AG04450 (cell line): Measurements from ENCODE around the gene SLAMF9. TPM values are rescaled to one million over a fixed set of nuclear protein-coding genes. Genes with fewer than 3 reads are reported as not detected.

ENCODE experiments used
- CTCF ChIA-PET: fragments of 300-600, 350-600 bp; formaldehyde crosslinking; extraction: SDS; loops from one replicate; lab custom pipeline; 2022; ENCODE audit warnings: antibody characterized with exemption, inconsistent platforms; lab: Charles Lee
- POLR2A ChIA-PET: fragments of 350-600 bp; formaldehyde crosslinking; extraction: SDS; loops from one replicate; lab custom pipeline; 2021; ENCODE audit warnings: antibody characterized with exemption, inconsistent platforms; lab: Yijun Ruan, JAX
- DNase-seq: peaks from one replicate; pipeline ENCODE4 v3.0.0-alpha.2; 2011; ENCODE audit warnings: low read depth, low spot score
- H3K27ac ChIP-seq: one replicate; pipeline ENCODE4 v1.5.1; 2012; ENCODE audit warnings: low read depth, low read length, control low read depth
- H3K27me3 ChIP-seq: one replicate; pipeline ENCODE4 v1.6.0; 2012; ENCODE audit warnings: low read length; ENCODE audit not compliant: control insufficient read depth, insufficient read depth
- H3K4me3 ChIP-seq: 2 replicates; pipeline ENCODE4 v1.5.1; 2011; ENCODE audit warnings: mild to moderate bottlenecking, low read depth, low read length, control low read depth
- H3K9me3 ChIP-seq: 2 replicates; pipeline ENCODE4 v1.5.1; 2012; ENCODE audit warnings: low read length; ENCODE audit not compliant: control insufficient read depth, insufficient read depth
- polyA plus RNA-seq: library from polyadenylated mRNA; depleted of rRNA; stranded (reverse); fragments of >200 nt; gene quantifications from 2 replicates; pipeline ENCODE4 v1.2.3, GENCODE V29; 2011
- TF ChIP-seq, protein P1 (sequence below): IDR thresholded peaks from 2 replicates; pipeline ENCODE4 v1.5.1; 2011; ENCODE audit warnings: low read depth, low read length, control low read depth, inconsistent platforms

The SLAMF9 gene
- polyA plus RNA-seq, 1 experiment = not detected

DNA sequence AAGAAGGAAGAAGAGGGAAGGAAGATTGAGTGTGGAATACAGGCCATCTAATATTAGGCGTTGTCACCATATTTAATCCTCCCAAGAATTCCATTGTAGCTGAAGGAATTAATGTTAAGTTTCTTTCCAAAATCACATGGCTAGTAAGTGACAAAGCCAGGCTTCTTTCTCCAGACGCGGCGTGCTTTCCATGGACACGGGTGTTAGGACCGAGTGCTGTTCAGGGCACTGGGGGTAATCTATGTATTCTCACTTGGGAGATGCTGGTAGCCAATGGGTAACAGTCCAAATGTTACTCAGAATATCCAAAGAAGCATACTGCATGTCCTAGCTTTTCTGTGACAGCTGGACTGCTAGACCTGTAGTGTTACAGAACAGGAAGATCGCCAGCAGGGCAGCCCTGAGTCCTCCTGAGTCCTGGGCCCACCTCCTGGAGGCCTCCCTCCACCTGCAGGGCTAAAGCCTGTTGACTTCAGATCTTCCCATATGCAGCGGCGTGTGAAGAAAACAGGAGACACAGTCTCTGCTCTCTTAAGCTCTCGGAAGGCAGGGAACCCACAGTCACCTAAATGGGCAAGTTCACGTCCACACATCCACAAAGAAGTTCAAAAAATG lies 13.9 kb downstream of the SLAMF9 start:
- H3K27me3 ChIP-seq = peaks cover 43% of the 10 kb centered on the region
- no peaks in the 10 kb centered on the region for H3K9me3 ChIP-seq
- no peak overlapping the region for H3K27ac ChIP-seq
- no peak overlapping the region for H3K4me3 ChIP-seq
- POLR2A ChIA-PET = no interaction called here
- CTCF ChIA-PET = interaction anchor here (1.0 to 13.3 kb wide), 4 partner anchors 21 to 76 kb away, joined by 3 to 380 read pairs (median 4); no protein-coding TSS in a partner anchor
- TF ChIP-seq, protein P1, sequence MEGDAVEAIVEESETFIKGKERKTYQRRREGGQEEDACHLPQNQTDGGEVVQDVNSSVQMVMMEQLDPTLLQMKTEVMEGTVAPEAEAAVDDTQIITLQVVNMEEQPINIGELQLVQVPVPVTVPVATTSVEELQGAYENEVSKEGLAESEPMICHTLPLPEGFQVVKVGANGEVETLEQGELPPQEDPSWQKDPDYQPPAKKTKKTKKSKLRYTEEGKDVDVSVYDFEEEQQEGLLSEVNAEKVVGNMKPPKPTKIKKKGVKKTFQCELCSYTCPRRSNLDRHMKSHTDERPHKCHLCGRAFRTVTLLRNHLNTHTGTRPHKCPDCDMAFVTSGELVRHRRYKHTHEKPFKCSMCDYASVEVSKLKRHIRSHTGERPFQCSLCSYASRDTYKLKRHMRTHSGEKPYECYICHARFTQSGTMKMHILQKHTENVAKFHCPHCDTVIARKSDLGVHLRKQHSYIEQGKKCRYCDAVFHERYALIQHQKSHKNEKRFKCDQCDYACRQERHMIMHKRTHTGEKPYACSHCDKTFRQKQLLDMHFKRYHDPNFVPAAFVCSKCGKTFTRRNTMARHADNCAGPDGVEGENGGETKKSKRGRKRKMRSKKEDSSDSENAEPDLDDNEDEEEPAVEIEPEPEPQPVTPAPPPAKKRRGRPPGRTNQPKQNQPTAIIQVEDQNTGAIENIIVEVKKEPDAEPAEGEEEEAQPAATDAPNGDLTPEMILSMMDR = no peak
- DNase-seq = no peak

DNA sequence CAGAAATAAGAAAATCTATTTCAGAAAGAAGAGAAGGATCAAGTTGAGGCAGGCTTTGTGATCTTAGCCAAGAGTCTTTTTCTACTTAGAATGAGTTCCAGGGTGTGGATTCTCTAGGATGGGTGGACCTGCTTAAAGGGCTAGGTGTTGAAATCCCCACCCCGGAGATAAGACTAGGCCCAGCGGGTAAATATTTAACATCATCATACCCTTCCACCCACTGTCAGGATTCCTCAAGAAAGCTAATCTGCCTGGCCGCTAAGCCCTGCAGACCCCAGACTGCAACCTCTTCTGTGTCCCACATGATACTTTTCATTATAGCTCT lies 14.4 kb downstream of the SLAMF9 start:
- no peak for DNase-seq
- ChIA-PET POLR2A (no interaction called here), CTCF (interaction anchor here (1.1 to 13.3 kb wide), 4 partner anchors 16 to 67 kb away, joined by 3 to 380 read pairs (median 4); no protein-coding TSS in a partner anchor)
- TF ChIP-seq, protein P1 = no peak
- no peak overlapping the region for H3K4me3 ChIP-seq
- no peaks in the 10 kb centered on the region for H3K9me3 ChIP-seq
- no peak overlapping the region for H3K27ac ChIP-seq
- H3K27me3 ChIP-seq = peaks cover 42% of the 10 kb centered on the region

DNA sequence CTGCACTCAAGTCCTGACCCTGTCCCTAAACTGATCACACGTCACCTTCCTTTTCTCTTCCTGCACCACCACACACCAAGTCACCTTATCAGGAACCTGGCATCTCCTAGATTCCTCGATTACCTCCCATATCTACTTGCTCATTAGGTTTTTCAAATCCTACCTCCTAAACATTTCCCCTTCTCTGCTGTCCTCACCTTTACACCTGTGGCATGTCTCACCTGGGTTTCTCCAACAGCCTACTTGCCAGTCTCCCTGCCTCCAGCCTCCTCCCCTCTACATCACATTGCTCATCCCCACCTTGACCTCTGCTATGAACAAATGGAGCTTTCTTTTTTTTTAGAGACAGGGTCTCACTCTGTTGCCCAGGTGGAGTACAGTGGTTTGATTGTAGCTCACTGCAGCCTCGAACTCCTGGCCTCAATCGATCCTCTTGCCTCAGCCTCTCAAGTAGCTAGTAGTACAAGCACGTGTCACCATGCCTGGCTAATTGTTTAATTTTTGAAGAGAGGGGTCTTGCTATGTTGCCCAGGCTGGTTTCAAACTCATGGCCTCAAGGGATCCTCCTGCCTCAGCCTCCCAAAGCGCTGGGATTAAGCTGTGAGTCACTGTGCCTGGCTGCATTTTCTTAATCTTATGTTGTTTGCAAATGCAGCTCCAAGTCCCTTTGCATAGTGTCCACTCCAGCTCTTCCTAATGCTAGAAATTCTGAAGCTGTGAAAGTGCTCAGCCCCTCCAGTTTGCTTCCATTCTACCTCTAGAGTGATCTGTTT lies 14.9 kb downstream of the SLAMF9 start:
- H3K4me3 ChIP-seq = no peak overlapping the region
- DNase-seq = no peak
- no peaks in the 10 kb centered on the region for H3K9me3 ChIP-seq
- CTCF ChIA-PET = interaction anchor here (1.1 to 13.3 kb wide), 5 partner anchors 14 to 67 kb away, joined by 3 to 380 read pairs (median 4); no protein-coding TSS in a partner anchor
- POLR2A ChIA-PET = no interaction called here
- H3K27me3 ChIP-seq = peaks cover 39% of the 10 kb centered on the region
- TF ChIP-seq, protein P1 = no peak
- H3K27ac ChIP-seq = no peak overlapping the region

DNA sequence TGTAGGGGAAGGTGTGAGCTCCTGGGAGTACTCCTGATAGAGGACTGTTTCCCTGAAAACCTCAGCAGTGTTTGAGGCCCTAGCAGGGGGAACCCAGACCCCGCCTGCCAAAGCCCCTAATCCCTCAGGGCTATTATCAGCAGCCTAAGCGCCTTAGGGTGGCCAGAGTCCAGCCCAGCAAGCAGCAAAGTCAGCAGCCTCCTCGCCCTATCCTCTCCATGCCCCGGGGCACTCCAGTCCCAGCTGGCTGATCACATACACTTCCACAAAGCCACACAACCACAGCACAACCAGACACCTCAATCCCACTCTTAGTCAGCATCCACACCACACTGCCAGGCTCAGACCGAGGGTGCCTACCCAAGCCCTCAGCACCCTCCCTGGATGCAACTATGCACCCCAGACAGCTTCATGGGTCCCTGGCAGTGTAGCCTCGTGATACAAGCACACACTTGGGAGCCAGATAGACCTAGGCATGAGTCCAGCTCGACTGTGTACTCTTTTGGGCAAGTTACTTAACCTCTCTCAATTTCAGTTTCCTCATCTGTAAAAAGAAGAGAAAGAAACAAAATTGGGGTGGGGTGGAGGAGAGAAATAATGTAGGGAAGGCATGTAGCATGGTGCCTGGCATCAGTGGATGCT lies 15.7 kb downstream of the SLAMF9 start:
- Histone ChIP-seq H3K4me3 (no peak overlapping the region), H3K27ac (no peak overlapping the region), H3K27me3 (peaks cover 34% of the 10 kb centered on the region), H3K9me3 (no peaks in the 10 kb centered on the region)
- TF ChIP-seq, protein P1 = no peak
- DNase-seq = no peak
- POLR2A ChIA-PET = no interaction called here
- CTCF ChIA-PET = interaction anchor here (0.5 to 13.3 kb wide), 6 partner anchors 12 to 68 kb away, joined by 3 to 380 read pairs (median 3); no protein-coding TSS in a partner anchor
